Activated CD4-positive, alpha-beta T cell treated with anti-CD3 and anti-CD28 coated beads for 1 hour (primary cell): ENCODE data around the gene MTA2.
"Not testable (repeated sequence)": the region's sequence is repeated elsewhere in the genome, so short reads cannot be mapped to it uniquely, and the experiment has no call there.

Experiments used
- DNase-seq: peaks from one replicate; pipeline ENCODE4 v3.0.0-alpha.2; 2020

The MTA2 gene

DNA sequence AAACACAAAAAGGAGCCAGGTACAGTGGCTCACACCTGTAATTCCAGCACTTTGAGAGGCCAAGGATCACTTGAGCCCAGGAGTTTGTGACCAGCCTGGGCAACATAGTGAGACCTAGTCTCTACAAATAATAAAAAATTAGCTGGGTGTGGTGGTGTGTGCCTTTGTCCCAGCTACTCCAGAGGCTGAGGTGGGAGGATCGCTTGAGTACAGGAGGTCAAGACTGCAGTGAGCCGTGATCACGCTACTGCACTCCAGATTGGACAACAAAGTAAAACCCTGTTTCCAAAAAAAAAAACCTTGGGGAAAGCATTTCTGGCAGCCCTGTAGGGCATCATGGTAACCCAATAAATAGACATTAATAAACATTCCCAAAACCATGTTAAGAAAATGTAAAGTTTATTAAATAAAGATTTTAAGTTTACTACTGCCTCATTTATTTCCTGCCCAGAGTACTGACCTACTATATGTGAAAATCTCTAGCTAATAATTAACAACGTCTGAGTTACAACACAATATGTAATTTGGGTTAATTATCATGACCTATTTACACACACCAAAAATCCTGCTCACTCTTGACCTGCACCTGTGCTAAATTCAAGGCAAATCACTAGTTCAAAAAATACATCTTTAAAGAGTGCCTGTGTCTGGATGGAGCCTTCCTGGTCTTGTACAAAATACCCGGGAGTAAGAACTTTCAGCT, 36.4 kb downstream of the MTA2 start:
- no peak for DNase-seq

GRCh38 chr11:62561677-62562230, 39.9 kb downstream of the MTA2 start:
- not testable (repeated sequence) for DNase-seq

DNA sequence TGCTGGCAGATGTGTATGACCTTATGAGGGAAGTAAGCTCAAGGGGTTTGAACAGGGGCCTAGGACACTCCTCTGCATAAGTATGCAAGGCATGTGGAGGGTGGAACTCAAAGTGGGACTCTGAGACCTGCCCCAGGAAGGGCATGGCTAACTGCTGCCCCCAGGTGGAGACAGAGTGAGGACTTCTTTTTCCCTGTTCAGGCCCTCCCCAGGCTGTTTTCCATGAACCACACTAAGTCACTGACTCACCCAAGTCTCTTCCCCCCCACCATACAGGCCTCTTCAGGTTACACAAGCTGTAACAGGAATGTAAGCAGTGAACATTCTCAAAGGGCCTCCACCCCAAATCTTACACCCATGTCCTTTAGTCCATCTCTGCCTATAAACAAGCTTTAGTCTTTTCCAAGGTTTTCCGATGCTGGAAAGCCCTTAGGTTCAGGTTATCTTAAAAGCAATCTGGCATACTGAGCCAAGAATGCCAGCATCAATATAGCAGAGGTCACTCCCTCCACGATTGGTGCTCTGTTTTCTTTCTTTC, 41.0 kb downstream of the MTA2 start:
- peak; percentile 74 for DNase-seq

GRCh38 chr11:62559626-62560025, 42.0 kb downstream of the MTA2 start:
- DNase-seq = not testable (repeated sequence)

GRCh38 chr11:62559204-62559603, 42.5 kb downstream of the MTA2 start:
- DNase-seq = no peak

DNA sequence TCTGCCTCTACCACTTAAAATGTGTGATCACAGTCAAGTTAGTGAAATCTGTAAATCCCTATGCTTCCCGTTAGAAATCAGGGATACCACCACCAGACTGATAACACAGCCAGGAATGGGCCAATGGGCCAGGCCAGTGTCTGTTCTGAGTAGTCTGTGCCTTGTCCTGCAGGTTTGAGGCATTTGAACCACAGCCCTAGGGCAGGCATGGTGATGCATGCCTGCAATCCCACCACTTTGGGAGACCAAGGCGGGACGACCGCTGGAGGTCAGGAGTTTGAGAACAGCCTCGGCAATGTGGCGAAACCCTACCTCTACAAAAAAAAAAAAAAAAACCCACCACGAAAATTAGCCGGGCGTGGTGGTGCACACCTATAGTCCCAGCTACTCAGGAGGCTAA, 43.0 kb downstream of the MTA2 start:
- no peak for DNase-seq

GRCh38 chr11:62556875-62557631, 44.6 kb downstream of the MTA2 start:
- no peak for DNase-seq

GRCh38 chr11:62556108-62556874, 45.4 kb downstream of the MTA2 start:
- DNase-seq = peak; percentile 62

GRCh38 chr11:62555464-62556107, 46.1 kb downstream of the MTA2 start:
- DNase-seq = peak; percentile 31

GRCh38 chr11:62554387-62555167, 47.1 kb downstream of the MTA2 start:
- DNase-seq = no peak

GRCh38 chr11:62553839-62554361, 47.8 kb downstream of the MTA2 start:
- no peak for DNase-seq

DNA sequence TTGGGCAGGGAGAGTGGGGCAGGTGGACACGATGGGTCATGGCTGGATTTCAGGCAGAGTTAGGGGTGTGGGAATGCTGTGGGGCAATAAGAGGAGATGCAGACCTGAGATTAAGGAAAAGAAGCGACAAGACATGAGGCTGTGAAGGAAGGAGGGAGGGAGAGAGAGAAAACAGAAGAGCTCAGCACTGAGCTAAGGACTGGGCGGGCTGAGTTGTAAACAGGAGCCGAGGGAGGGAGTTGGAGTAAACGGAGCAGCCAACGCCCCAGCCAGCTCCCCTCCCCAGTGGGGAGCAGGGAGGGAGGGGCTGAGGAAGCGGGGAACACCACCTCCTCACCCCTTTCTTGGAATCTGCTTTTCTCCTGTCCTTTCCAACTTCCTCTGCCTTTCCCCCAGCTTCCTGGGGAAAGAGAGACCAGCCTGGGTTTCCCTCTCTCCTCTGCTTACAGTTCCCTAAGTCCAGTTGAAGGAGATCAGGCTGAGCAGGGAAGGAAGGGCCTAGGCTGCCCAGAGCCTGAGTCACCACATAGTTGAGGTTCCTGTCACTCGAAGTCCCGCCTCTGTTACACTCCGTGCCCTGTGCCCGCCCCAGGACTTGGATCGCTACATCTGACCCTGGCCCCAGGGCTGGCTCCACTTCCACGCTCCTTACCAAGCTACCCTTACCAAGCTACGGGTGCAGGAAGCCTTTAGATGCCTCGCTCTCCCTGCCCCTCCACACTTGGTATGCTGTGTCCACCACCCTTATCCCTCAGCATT, 48.4 kb downstream of the MTA2 start:
- DNase-seq = peak; percentile 44

DNA sequence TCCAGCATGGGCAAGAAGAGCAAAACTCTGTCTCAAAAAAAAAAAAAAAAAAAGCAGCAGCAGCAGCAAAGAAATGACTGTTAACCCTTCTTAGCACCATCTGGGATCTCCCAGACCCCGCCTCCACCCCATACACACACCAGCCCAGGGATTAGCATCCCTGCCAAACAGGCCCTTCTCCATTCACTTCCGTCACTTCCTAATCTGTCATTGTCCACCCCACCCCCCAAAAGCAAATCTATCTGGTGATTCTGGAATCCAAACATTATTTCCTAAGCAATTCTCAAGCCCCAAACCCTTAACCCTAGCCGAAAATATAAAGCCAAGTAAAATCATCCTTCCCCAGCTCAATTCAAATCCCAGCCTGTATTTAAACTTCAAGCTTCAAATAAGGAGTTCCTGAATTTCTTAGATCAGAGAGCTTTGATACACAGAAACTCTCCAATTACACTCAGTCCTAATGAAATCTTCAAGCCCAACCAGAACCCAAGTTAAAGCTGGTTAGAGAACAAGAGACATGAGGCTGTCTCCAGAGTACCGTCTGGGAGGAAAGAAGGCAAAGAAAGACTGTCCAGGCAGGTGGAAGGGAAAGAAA, 49.1 kb downstream of the MTA2 start:
- no peak for DNase-seq

- not testable (repeated sequence) for DNase-seq
Measured at GRCh38 chr11:62550478-62550877, 51.2 kb downstream of the MTA2 start.

DNA sequence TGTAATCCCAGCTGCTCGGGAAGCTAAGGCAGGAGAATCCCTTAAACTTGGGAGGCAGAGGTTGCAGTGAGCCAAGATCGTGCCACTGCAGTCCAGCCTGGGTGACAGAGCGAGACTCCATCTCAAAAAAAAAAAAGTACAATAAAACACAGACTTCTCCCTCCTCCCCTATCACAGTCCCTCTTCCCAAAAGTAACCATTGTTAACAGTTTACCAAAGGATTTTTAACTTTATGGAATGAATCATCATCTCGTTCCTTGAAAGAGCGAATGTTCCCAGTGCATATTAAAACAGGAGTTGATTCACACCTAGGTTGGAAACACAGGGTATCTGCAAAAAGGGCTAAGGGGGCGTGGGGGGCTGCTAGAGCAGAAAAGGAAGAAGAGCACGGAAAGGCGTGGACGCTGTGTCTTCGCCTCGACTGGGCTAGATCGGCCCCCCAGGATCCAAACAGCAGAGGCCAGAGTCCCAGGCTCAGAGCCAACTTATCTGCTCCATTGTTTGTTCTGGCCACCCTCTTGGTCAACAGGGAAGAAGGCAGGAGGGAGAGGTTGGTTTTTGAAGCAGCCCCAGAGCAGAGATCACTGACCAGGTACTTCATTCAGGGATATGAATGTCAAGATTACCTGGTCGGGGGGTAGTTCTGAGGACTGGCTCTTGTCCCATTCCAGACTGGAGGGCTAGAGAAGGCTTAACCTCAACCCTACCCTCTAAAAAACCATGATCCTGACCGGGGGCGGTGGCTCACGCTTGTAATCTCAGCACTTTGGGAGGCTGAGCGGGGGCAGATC, 52.9 kb downstream of the MTA2 start:
- no peak for DNase-seq

- no peak for DNase-seq
Measured at GRCh38 chr11:62547691-62548281, 53.9 kb downstream of the MTA2 start.

DNA sequence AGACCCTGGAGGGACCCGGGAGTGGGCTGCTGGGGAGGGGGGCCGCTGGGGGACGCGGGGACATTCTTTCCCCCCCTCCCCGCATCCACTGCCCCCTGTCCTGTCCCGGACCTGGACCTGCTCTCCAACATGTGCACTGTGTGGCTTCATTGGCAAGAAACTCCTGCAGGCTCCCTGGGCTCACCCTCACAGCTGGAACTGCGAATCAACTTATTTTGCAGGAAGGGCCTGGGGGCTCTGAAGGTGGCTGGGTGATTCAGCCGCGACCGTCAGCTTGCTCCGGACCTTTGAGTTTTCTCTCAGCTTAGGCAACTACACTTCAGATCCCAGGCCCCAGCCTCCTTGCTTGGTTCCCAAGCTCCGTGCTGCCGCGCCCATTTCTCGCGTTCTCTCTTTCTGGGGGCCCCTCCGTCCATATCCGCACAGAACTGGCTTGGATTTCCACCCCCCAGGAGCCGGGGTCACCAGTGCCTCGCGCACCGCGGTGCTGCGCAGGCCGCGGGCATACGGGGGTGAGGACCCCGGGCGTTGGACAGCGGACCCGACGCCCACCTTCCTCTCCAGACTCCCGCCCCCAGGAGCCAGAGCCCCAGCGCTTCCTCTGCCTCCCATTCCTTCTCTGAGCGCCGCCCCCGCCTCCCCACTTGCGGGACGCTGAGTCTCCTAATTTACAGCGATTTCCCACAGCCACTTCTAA, 54.6 kb downstream of the MTA2 start:
- DNase-seq = no peak

DNA sequence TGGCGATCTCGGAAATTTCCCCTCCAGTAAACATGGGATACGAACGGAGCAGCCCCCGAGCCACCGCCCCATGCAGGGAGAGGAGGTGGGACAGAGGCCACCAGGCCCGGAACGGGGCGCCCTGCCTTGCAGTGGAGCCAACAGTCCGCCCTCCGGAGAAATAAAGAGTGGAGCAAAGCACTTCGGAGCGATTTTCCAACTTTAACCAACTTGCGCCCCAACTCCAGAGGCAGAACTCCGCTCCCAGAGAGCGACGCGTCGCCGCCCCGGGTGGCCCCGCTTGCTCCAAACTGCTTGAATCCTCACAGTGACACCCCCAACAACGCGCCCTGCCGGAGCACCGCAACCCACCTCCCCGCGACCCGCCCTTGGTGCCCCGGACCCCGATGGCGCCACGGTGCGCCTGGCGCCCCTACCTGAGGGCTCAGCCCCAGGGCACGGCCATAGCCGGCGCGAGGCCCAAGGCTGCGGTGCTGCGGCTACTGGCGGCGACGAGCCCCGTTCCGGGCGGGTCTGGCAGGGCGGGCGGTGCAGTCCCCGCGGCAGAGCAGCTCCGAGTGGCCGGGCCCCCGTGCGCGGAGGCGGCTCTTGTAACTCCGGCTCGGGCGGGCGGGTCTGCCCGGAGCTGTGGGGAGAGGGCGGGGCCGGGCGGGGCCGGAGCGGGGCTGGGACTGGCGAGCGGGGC, 55.3 kb downstream of the MTA2 start, which contains the start of gene AHNAK:
TSS of gene AHNAK (minus strand) at position 563 of the 685 bp plus-strand sequence. CDS start 10,708 bp downstream, outside the sequence.
- DNase-seq = peak; percentile 55
